ENCODE measurements around the gene WFIKKN1. TPM values are rescaled to one million over a fixed set of nuclear protein-coding genes. Genes with fewer than 3 reads are reported as not detected.

Gene WFIKKN1
- total and polyA plus RNA-seq, 2 of the 13 experiments (the other 11 are each of a cell fraction or from before 2014, with no cell fraction given), result 1.7 to 4.9 TPM

DNA sequence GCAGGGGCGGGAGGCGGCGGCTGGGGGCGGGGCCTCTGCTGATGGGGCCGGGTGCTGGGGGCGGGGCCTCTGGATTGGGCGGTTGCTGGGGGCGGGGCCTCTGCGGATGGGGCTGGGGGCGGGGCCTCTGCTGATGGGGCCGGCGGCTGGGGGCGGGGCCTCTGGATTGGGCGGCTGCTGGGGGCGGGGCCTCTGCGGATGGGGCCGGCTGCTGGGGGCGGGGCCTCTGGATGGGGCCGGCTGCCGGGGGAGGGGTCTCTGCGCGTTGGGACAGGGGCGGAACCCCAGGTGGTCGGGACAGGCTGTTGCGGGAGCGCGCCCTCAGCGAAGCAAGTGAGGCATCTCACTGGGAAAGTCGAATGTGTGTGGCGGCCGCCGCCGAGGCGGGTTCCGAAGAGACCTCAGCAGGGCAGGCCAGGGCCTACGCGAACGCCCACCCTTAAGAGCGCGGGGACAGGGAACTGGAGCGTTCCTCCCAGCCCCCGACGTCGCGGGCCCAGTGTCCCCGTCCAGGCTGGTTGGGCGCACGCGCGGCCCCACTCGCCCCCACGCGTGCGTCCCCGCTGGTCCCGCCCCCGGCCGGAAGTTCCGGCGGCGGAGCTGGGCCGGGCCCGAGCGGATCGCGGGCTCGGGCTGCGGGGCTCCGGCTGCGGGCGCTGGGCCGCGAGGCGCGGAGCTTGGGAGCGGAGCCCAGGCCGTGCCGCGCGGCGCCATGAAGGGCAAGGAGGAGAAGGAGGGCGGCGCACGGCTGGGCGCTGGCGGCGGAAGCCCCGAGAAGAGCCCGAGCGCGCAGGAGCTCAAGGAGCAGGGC lies 49.2 kb downstream of the WFIKKN1 start, which contains the start of gene STUB1:
Gene STUB1, plus strand, starts transcription at position 597 of the 811 bp plus-strand sequence. Its CDS starts 116 bp downstream, at position 713.
- peak; percentile 76 for DNase-seq (ENCODE audit: low spot score)
- H3K4me2 ChIP-seq (ENCODE audit: low read depth, low read length), result peak within 1 kb of the TSS; percentile 99
- no CpG with 5 or more reads among the region's 91 CpGs for WGBS (ENCODE audit: low lambda C conversion rate)
- H3K9ac ChIP-seq (ENCODE audit: insufficient read depth, low read depth, low read length), result peak within 1 kb of the TSS; percentile 82
- peaks cover 38% of the 10 kb centered on the region for H3K4me1 ChIP-seq (ENCODE audit: insufficient read depth, low read length)
- peaks cover 16% of the 10 kb centered on the region for H3K79me2 ChIP-seq (ENCODE audit: insufficient read depth, low read length)
- ChIA-PET POLR2A (interaction anchor here (0.8 to 4.4 kb wide), 13 partner anchors 9 to 44 kb away, joined by 3 to 34 read pairs (median 6); partner anchors contain the start of genes ANTKMT, METRN, METTL26 and RHOT2), CTCF (ENCODE audit: low intra/inter-chr PET ratio, low total read pairs) (interaction anchor here (0.8 kb wide), 1 partner anchor 12 kb away, joined by 3 read pairs; the partner anchor contains the start of gene RHOT2)
- intact Hi-C loops (cut with micrococcal nuclease; ENCODE audit: unreplicated experiment), result no loop called here
- peaks cover 8 to 15% of the 10 kb centered on the region in 2 experiments; a peak in 4 of 5 replicates for H3K36me3 ChIP-seq (replicated peaks in 1 of 2; ENCODE audit: control insufficient read depth in 1 of 2, insufficient read depth in 2 of 2, low read length in 2 of 2)
- H3K27me3 ChIP-seq (ENCODE audit: control insufficient read depth in 1 of 2, insufficient read depth in 2 of 2, low read length in 2 of 2), result no peaks in the 10 kb centered on the region; a peak in 1 of 5 replicates
- no peak within 1 kb of the TSS for H2AFZ ChIP-seq (ENCODE audit: low read length)
- BruUV-seq (replicated peaks), result no TSS peak
- H3K27ac ChIP-seq (ENCODE audit: extremely low read length, insufficient read depth, low read length), result peak within 1 kb of the TSS; percentile 80
- H4K20me1 ChIP-seq (ENCODE audit: insufficient read depth, low read length), result 0 out of 2 replicates have a peak, but pooled peaks cover 3% of the 10 kb centered on the region
- in situ Hi-C loops (cut with HindIII; ENCODE audit: extremely low pct_ligation_motif_present, low pct_unique_long_range_greater_than_20kb), result no loop called here
- ATAC-seq, result peak; percentile 41
- H3K4me3 ChIP-seq (replicated peaks in 1 of 3; ENCODE audit: insufficient read depth in 1 of 3, low read depth in 2 of 3, low read length in 3 of 3), result peak within 1 kb of the TSS; percentile 72 to 88 (median 85)
- no peak for FAIRE-seq
- no peaks in the 10 kb centered on the region for H3K9me3 ChIP-seq (ENCODE audit: low read length)
- TF ChIP-seq, protein P1, sequence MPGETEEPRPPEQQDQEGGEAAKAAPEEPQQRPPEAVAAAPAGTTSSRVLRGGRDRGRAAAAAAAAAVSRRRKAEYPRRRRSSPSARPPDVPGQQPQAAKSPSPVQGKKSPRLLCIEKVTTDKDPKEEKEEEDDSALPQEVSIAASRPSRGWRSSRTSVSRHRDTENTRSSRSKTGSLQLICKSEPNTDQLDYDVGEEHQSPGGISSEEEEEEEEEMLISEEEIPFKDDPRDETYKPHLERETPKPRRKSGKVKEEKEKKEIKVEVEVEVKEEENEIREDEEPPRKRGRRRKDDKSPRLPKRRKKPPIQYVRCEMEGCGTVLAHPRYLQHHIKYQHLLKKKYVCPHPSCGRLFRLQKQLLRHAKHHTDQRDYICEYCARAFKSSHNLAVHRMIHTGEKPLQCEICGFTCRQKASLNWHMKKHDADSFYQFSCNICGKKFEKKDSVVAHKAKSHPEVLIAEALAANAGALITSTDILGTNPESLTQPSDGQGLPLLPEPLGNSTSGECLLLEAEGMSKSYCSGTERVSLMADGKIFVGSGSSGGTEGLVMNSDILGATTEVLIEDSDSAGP (CRISPR knock-in tag; IDR thresholded peaks at IDR 0.05; ENCODE audit: borderline replicate concordance), result no peak; the same call in 1 of the 2 replicates
- TF ChIP-seq WIZ (CRISPR knock-in tag; IDR thresholded peaks at IDR 0.05) (no peak), ZNF607 (CRISPR knock-in tag; IDR thresholded peaks at IDR 0.05; ENCODE audit: borderline replicate concordance) (0 out of 2 replicates have a peak, but pooled peaks have one; percentile 62), TGIF2 (CRISPR knock-in tag; IDR thresholded peaks at IDR 0.05) (peak; percentile 47; the same call in 1 of the 2 replicates), TMF1 (CRISPR knock-in tag; IDR thresholded peaks at IDR 0.05; ENCODE audit: low read depth) (0 out of 2 replicates have a peak, but pooled peaks have one; percentile 53), HES4 (CRISPR knock-in tag; IDR thresholded peaks at IDR 0.05; ENCODE audit: borderline replicate concordance) (peak; percentile 75; the same call in 1 of the 2 replicates), ZNF543 (CRISPR knock-in tag; IDR thresholded peaks at IDR 0.05) (0 out of 2 replicates have a peak, but pooled peaks have one; percentile 4), ZNF563 (CRISPR knock-in tag; IDR thresholded peaks at IDR 0.05) (peak; percentile 14; the same call in 1 of the 2 replicates), JUND (CRISPR knock-in tag; IDR thresholded peaks at IDR 0.05) (no peak), MED1 (CRISPR knock-in tag; IDR thresholded peaks at IDR 0.05) (peak; percentile 16; the same call in 1 of the 2 replicates), FOSL1 (CRISPR knock-in tag; IDR thresholded peaks at IDR 0.05; ENCODE audit: borderline replicate concordance) (0 out of 2 replicates have a peak, but pooled peaks have one; percentile 17), ZBTB8A (CRISPR knock-in tag; IDR thresholded peaks at IDR 0.05; ENCODE audit: borderline replicate concordance, low read depth) (no peak), HDAC2 (CRISPR knock-in tag; IDR thresholded peaks at IDR 0.05) (0 out of 2 replicates have a peak, but pooled peaks have one; percentile 18), AGO2 (optimal IDR thresholded peaks at IDR 0.05; ENCODE audit: low read depth, low read length) (peak; percentile 50), FOSL2 (CRISPR knock-in tag; IDR thresholded peaks at IDR 0.05) (peak; percentile 14; the same call in 1 of the 2 replicates)
- TF ChIP-seq, protein P2, sequence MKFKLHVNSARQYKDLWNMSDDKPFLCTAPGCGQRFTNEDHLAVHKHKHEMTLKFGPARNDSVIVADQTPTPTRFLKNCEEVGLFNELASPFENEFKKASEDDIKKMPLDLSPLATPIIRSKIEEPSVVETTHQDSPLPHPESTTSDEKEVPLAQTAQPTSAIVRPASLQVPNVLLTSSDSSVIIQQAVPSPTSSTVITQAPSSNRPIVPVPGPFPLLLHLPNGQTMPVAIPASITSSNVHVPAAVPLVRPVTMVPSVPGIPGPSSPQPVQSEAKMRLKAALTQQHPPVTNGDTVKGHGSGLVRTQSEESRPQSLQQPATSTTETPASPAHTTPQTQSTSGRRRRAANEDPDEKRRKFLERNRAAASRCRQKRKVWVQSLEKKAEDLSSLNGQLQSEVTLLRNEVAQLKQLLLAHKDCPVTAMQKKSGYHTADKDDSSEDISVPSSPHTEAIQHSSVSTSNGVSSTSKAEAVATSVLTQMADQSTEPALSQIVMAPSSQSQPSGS (CRISPR knock-in tag; IDR thresholded peaks at IDR 0.05), result no peak
- TF ChIP-seq, protein P3, sequence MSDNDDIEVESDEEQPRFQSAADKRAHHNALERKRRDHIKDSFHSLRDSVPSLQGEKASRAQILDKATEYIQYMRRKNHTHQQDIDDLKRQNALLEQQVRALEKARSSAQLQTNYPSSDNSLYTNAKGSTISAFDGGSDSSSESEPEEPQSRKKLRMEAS (IDR thresholded peaks at IDR 0.05), result peak; percentile 80
- TF ChIP-seq, protein P4, sequence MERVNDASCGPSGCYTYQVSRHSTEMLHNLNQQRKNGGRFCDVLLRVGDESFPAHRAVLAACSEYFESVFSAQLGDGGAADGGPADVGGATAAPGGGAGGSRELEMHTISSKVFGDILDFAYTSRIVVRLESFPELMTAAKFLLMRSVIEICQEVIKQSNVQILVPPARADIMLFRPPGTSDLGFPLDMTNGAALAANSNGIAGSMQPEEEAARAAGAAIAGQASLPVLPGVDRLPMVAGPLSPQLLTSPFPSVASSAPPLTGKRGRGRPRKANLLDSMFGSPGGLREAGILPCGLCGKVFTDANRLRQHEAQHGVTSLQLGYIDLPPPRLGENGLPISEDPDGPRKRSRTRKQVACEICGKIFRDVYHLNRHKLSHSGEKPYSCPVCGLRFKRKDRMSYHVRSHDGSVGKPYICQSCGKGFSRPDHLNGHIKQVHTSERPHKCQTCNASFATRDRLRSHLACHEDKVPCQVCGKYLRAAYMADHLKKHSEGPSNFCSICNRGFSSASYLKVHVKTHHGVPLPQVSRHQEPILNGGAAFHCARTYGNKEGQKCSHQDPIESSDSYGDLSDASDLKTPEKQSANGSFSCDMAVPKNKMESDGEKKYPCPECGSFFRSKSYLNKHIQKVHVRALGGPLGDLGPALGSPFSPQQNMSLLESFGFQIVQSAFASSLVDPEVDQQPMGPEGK (CRISPR knock-in tag; IDR thresholded peaks at IDR 0.05), result peak; percentile 74
